GM12878 (cell line): ENCODE results near the gene ZBTB42. TPM values are rescaled to one million over a fixed set of nuclear protein-coding genes. Genes with fewer than 3 reads are reported as not detected.
A peak's percentile ranks its signal among the peaks of the same experiment; 100 is the strongest.

ENCODE experiments used
- ATAC-seq: fragments of 200-7000 bp; cut with Tn5 transposase; 3 replicates; pipeline ENCODE4 v1.9.1; 2020; ENCODE audit warnings: mild to moderate bottlenecking, moderate library complexity
- BruUV-seq: library from RNA; stranded (reverse); fragments of 400-500 nt; replicated peaks from 2 replicates; lab custom pipeline; 2021; lab: Mats Ljungman, UMichigan
- CTCF ChIA-PET: fragments of 300-600 bp; sonication (Branson Sonifier 250); formaldehyde crosslinking; extraction: SDS; loops from one replicate; lab custom pipeline; 2021; ENCODE audit warnings: inconsistent platforms; lab: Yijun Ruan, JAX
- POLR2A ChIA-PET: fragments of 350-600 bp; formaldehyde crosslinking; extraction: SDS; loops from one replicate; lab custom pipeline; 2021; ENCODE audit warnings: inconsistent platforms; lab: Charles Lee
- RAD21 ChIA-PET: fragments of 300-600 bp; sonication (Branson Sonifier 250); formaldehyde crosslinking; loops from one replicate; lab custom pipeline; 2023; ENCODE audit warnings: antibody characterized with exemption; ENCODE audit not compliant: unreplicated experiment; lab: Charles Lee
- SMC1A ChIA-PET: fragments of 300-600 bp; sonication (Branson Sonifier 250); formaldehyde crosslinking; loops from one replicate; lab custom pipeline; 2023; ENCODE audit not compliant: unreplicated experiment, uncharacterized antibody; lab: Charles Lee
- DNase-seq: peaks from one replicate; pipeline ENCODE4 v3.0.0-alpha.2; 2011; ENCODE audit warnings: low read depth, low spot score
- FAIRE-seq: peaks from 3 replicates; lab custom pipeline; 2011; peaks lifted over from hg19 to GRCh38; lab: Jason Lieb, UNC
- H2AFZ ChIP-seq: 2 replicates; pipeline ENCODE4 v1.6.0; 2011; ENCODE audit warnings: low read depth, low read length, control low read depth; ENCODE audit not compliant: control insufficient read depth
- H3K27ac ChIP-seq: 2 replicates; pipeline ENCODE4 v1.5.1; 2011; ENCODE audit warnings: control low read depth; ENCODE audit not compliant: control insufficient read depth, insufficient read depth
- H3K27me3 ChIP-seq, 2 experiments: replicated peaks in 1 of 2; 2 replicates each; pipeline versions ENCODE4 v1.6.0 to v1.6.1; 2011; ENCODE audit warnings: low read length in 1 of 2; ENCODE audit not compliant: control insufficient read depth in 2 of 2, insufficient read depth in 2 of 2
- H3K36me3 ChIP-seq, 2 experiments: 2 replicates each; pipeline ENCODE4 v1.5.1; 2011; ENCODE audit warnings: low read length in 1 of 2; ENCODE audit not compliant: control insufficient read depth in 2 of 2, insufficient read depth in 2 of 2
- H3K4me1 ChIP-seq: 2 replicates; pipeline ENCODE4 v1.6.1; 2011; ENCODE audit warnings: mild to moderate bottlenecking, low read length, moderate library complexity, mixed read lengths; ENCODE audit not compliant: control insufficient read depth, insufficient read depth
- H3K4me2 ChIP-seq: 2 replicates; pipeline ENCODE4 v1.6.0; 2011; ENCODE audit warnings: control low read depth; ENCODE audit not compliant: control insufficient read depth, insufficient read depth
- H3K4me3 ChIP-seq: fragments of 200-600 bp; sonication (generic); 2 replicates; pipeline ENCODE4 v1.5.1; 2016
- H3K79me2 ChIP-seq: 2 replicates; pipeline ENCODE4 v1.6.0; 2011; ENCODE audit warnings: low read length; ENCODE audit not compliant: control insufficient read depth, insufficient read depth
- H3K9ac ChIP-seq: 2 replicates; pipeline ENCODE4 v1.8.0; 2011; ENCODE audit warnings: low read length, control low read depth, mixed read lengths; ENCODE audit not compliant: control insufficient read depth, insufficient read depth
- H3K9me3 ChIP-seq: replicated peaks from 3 replicates; pipeline ENCODE4 v1.5.1; 2011; ENCODE audit warnings: mild to moderate bottlenecking, low read length; ENCODE audit not compliant: control insufficient read depth, insufficient read depth
- H4K20me1 ChIP-seq: 2 replicates; pipeline ENCODE4 v1.6.0; 2011; ENCODE audit not compliant: control insufficient read depth, insufficient read depth
- CREB1 ChIP-seq: IDR thresholded peaks from 2 replicates; pipeline ENCODE4 v1.6.1; 2012; ENCODE audit warnings: low read depth, mild to moderate bottlenecking, inconsistent platforms
- KLF5 ChIP-seq: fragments of 450-650 bp; IDR thresholded peaks from 2 replicates; pipeline ENCODE4 v1.6.1; 2014; ENCODE audit warnings: mild to moderate bottlenecking; ENCODE audit not compliant: partially characterized antibody
- SRF ChIP-seq, 2 experiments: IDR thresholded peaks; 2 replicates each; pipeline ENCODE4 v1.6.1; 2011; ENCODE audit warnings: low read depth in 2 of 2, low read length in 2 of 2, mild to moderate bottlenecking in 1 of 2, moderate library complexity in 1 of 2
- WGBS: methylation state at CpG from one replicate; pipeline ENCODE4 v1.1.6; 2016; ENCODE audit warnings: low lambda C conversion rate; ENCODE audit not compliant: insufficient replicate concordance, insufficient coverage; ENCODE audit errors: missing lambda C conversion rate; 5-methylcytosine and 5-hydroxymethylcytosine counted together
- in situ Hi-C: fragments of 300-500 bp; cut with MboI; formaldehyde crosslinking; loops from 9 replicates; pipeline ENCODE4 v1.14.3; 2018; ENCODE audit warnings: mixed read lengths
- intact Hi-C: fragments of 100-400 bp; cut with micrococcal nuclease; formaldehyde crosslinking; loops from one replicate; pipeline ENCODE4 v1.14.2; 2022; ENCODE audit not compliant: unreplicated experiment
- polyA plus RNA-seq, 11 experiments: library from polyadenylated mRNA; depleted of rRNA in 4 of 11; unstranded in 6 of 11; stranded (reverse) in 5 of 11; fragments of >200 nt; fragmentation: Nextera tagmentation in 4 of 11; fragmentation: Illumina TruSeq in 1 of 11; extraction: Ambion mirVana in 4 of 11; extraction: Trizol in 1 of 11; gene quantifications; 1 replicate in 1 of 11; 2 replicates in 10 of 11; pipeline versions ENCODE4 v1.2.1 to v1.2.3, GENCODE V29; 2011 to 2016; ENCODE audit warnings: inconsistent platforms in 2 of 11, missing spikeins in 2 of 11, low read depth in 1 of 11
- total RNA-seq, 4 experiments: library from RNA; depleted of rRNA in 3 of 4; stranded (reverse); fragments of >200 nt in 3 of 4; fragmentation: Illumina TruSeq in 1 of 4; extraction: Trizol in 1 of 4; gene quantifications; 2 replicates each; pipeline versions ENCODE4 v1.2.1 to v1.2.3, GENCODE V29; 2013 to 2021

Gene ZBTB42
- total and polyA plus RNA-seq, 10 of the 15 experiments (the other 5 are each of a cell fraction or from before 2014, with no cell fraction given), result 0.05 to 1.2 (median 0.37) TPM; not detected in 2

- in situ Hi-C loops, result no loop called here
- ChIA-PET POLR2A (no interaction called here), RAD21 (interaction anchor here (1.2 kb wide), 1 partner anchor 29 kb away, joined by 3 read pairs; no protein-coding TSS in a partner anchor), CTCF (no interaction called here), SMC1A (no interaction called here)
- FAIRE-seq (no peak), DNase-seq (no peak), ATAC-seq (0 out of 3 replicates have a peak, but pooled peaks have one; percentile 2)
- H3K9me3 ChIP-seq, result no peaks in the 10 kb centered on the region
- intact Hi-C loops, result no loop called here
- H3K27me3 ChIP-seq, result peaks cover 0 to 3% of the 10 kb centered on the region in 2 experiments; a peak in 1 of 4 replicates
- H3K4me2 ChIP-seq, result no peak overlapping the region
- H2AFZ ChIP-seq, result no peak overlapping the region
- no peak overlapping the region for H3K4me3 ChIP-seq
- no peak overlapping the region for H3K27ac ChIP-seq
- no peaks in the 10 kb centered on the region; a peak in 1 of 4 replicates for H3K36me3 ChIP-seq
- H4K20me1 ChIP-seq, result no peaks in the 10 kb centered on the region; the same call in 1 of the 2 replicates
- no TSS peak for BruUV-seq
- H3K79me2 ChIP-seq, result peaks cover 25% of the 10 kb centered on the region
- TF ChIP-seq KLF5 (no peak), SRF (IDR thresholded peaks at IDR 0.05; ENCODE audit: low read depth in 2 of 2, low read length in 2 of 2) (no peak), CREB1 (no peak)
- 36% methylated on average over 18 of the region's 18 CpGs for WGBS
- H3K9ac ChIP-seq, result no peak overlapping the region
- peaks cover 26% of the 10 kb centered on the region for H3K4me1 ChIP-seq
Observed at GRCh38 chr14:104797115-104798044, 3.5 kb upstream of the ZBTB42 start.
